ENCODE results near the gene AP3S2. TPM values are rescaled to one million over a fixed set of nuclear protein-coding genes. Genes with fewer than 3 reads are reported as not detected.

The AP3S2 gene
- total and polyA plus RNA-seq, 2 of the 13 experiments (the other 11 are each of a cell fraction or from before 2014, with no cell fraction given): 17.6 to 44.4 TPM

DNA sequence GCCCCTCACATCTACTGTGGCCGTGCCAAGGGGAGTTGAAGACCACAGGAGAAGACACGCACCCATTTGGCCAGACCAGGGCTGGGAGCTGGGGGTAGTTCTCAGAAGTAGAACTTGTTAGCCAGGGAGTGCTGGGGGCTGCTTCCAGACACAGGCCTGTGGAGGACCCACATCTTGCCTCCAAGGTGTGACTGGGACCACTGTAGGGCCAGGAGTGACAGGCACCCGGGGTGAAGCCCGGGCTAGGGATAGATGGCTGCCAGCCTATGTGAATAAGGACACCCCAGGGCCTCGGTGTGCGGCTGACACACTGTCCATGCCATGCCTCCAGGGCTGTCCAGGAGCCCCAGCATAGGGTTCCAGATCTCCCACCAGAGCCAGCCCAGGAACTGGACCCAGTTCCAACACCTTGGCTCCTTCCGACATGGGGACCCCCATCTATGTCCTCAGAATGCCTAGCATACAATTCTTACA, 80.9 kb downstream of the AP3S2 start (continued):
- TF ChIP-seq MEIS1 (CRISPR knock-in tag; IDR thresholded peaks at IDR 0.05; ENCODE audit: borderline replicate concordance) (no peak), ZNF350 (CRISPR knock-in tag; IDR thresholded peaks at IDR 0.05; ENCODE audit: borderline replicate concordance, low read depth) (no peak), ZNF30 (CRISPR knock-in tag; IDR thresholded peaks at IDR 0.05) (no peak), FOXA3 (CRISPR knock-in tag; IDR thresholded peaks at IDR 0.05) (no peak), JUN (CRISPR knock-in tag; IDR thresholded peaks at IDR 0.05) (no peak), HMG20A (CRISPR knock-in tag; IDR thresholded peaks at IDR 0.05; ENCODE audit: borderline replicate concordance) (no peak), ZNF549 (CRISPR knock-in tag; IDR thresholded peaks at IDR 0.05) (no peak), BORCS8-MEF2B (CRISPR knock-in tag; IDR thresholded peaks at IDR 0.05) (0 out of 2 replicates have a peak, but pooled peaks have one; percentile 30), ZFP36L1 (CRISPR knock-in tag; IDR thresholded peaks at IDR 0.05) (no peak), ZNF619 (CRISPR knock-in tag; IDR thresholded peaks at IDR 0.05) (no peak), ZNF335 (CRISPR knock-in tag; IDR thresholded peaks at IDR 0.05) (no peak), ZNF143 (CRISPR knock-in tag; IDR thresholded peaks at IDR 0.05) (no peak), WIZ (CRISPR knock-in tag; IDR thresholded peaks at IDR 0.05) (no peak), SOX5 (CRISPR knock-in tag; IDR thresholded peaks at IDR 0.05; ENCODE audit: borderline replicate concordance) (no peak), HNRNPL (IDR thresholded peaks at IDR 0.05; ENCODE audit: low read depth, low read length) (0 out of 2 replicates have a peak, but pooled peaks have one; percentile 38), ZSCAN12 (CRISPR knock-in tag; IDR thresholded peaks at IDR 0.05) (0 out of 2 replicates have a peak, but pooled peaks have one; percentile 44), ZNF878 (CRISPR knock-in tag; IDR thresholded peaks at IDR 0.05) (no peak)

All from HepG2 (cell line).